Esophagus muscularis mucosa (tissue), 4 donors: ENCODE results near the gene RFPL4AL1.

Experiments used
- CTCF ChIP-seq, 3 experiments: fragments of 200-600 bp in 2 of 3; fragments of 450-650 bp in 1 of 3; sonication (generic) in 2 of 3; IDR thresholded peaks; one replicate each; pipeline ENCODE4 v1.5.1; 2017 to 2019; ENCODE audit warnings: antibody characterized with exemption in 3 of 3, mild to moderate bottlenecking in 2 of 3, moderate library complexity in 1 of 3
- EP300 ChIP-seq: sonication (generic); formaldehyde crosslinking; IDR thresholded peaks from one replicate; pipeline ENCODE4 v1.6.1; 2017; ENCODE audit warnings: antibody characterized with exemption
- POLR2A ChIP-seq: fragments of 450-650 bp; IDR thresholded peaks from one replicate; pipeline ENCODE4 v1.6.1; 2017; ENCODE audit warnings: antibody characterized with exemption, moderate library complexity, mild to moderate bottlenecking, low read depth
- POLR2AphosphoS5 ChIP-seq, 2 donors: sonication (generic); formaldehyde crosslinking; IDR thresholded peaks; one replicate each; pipeline ENCODE4 v1.6.1; 2017; ENCODE audit warnings: antibody characterized with exemption in 2 of 2

GRCh38 chr19:55801416-55801815 lies 32.5 kb downstream of the RFPL4AL1 start:
- TF ChIP-seq CTCF (IDR thresholded peaks at IDR 0.05) = no peak
- no peak for TF ChIP-seq EP300
- no peak for TF ChIP-seq POLR2A
- TF ChIP-seq POLR2AphosphoS5 (IDR thresholded peaks at IDR 0.05) = no peak
